NCI-H128 (cell line): ENCODE data around the gene PPP1R14D.
A peak's percentile ranks its signal among the peaks of the same experiment; 100 is the strongest.

Source experiments
- DNase-seq: peaks from one replicate; lab custom pipeline; 2025; ENCODE audit not compliant: unreplicated experiment; lab: John Stamatoyannopoulos, UW

PPP1R14D gene

DNA sequence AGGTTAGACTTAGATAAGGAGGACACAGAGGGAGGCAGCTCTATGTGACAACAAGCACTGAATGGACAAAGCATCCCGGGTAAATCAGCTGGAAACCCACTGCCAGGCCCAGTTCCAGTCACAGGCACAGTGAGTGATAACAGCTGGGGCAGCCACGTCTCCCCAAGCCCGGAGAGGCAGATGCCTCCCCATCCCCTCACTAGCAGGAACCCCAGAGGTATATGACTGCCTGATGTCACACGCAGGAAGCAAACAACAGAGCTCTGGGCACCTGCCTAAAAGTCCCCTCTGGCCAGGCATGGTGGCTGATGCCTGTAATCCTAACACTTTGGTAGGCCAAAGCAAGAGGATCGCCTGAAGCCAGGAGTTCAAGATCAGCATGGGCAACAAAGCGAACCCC is 40.5 kb downstream of the PPP1R14D start:
- DNase-seq = no peak

DNA sequence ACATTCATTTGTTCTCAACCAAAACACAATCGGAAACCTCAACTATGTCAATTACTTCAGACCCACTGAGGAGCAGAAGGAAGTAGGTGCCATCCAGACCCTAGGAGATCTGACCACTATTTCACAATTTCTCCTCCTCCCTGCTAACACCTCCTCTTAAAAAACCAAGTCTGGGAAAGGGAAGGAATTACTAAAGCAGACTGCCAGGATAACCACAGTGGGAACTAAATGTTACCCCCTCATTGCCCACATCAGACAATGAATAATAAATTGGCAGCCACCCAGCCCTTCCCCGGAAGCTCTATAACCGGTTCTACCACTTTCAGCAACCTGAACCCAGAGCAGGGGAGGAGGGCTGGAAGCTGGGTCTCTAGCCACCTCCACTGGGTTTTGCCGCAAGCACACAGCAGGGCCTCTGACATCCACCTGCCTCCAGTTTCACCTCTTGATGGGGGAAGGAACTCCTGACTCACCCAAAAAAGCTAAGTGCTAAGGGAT is 41.1 kb downstream of the PPP1R14D start:
- peak; percentile 53 for DNase-seq

DNA sequence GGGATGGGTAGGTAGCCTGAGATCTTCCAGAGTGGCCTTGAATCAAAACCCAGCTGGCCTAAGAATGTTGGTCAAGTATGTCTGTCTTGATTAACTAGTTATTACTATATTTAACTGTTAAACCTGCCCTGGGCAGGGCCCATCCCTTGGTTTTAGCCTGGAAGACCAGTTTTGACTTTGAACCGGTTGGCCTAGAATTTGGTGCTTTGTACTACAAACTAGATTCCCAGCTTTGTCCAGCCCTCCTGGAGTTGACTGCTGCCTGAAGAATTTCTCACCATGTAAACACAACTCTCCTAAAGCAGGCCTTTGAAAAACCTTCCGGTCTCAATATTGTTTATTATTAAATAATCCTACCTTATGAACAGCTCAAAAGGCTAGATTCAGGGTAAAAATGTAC is 42.7 kb downstream of the PPP1R14D start:
- DNase-seq = no peak

DNA sequence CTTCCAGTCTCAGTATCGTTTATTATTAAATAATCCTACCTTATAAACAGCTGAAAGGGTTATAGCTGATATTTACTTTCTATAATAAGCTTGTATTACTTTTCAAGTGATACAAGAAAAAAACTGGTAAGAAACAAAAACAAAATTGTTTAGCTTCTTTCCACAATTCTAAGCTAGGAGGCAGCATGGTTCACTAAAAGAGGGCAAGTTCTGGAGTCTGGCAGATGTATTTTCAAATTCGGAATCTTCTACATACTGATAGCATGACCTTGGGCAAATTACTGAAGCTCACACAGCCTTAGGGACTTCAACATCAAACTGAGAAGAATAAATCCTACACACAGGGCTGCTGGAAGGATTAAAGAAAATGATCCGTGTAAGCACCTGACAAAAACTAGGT is 43.3 kb downstream of the PPP1R14D start:
- DNase-seq = no peak

DNA sequence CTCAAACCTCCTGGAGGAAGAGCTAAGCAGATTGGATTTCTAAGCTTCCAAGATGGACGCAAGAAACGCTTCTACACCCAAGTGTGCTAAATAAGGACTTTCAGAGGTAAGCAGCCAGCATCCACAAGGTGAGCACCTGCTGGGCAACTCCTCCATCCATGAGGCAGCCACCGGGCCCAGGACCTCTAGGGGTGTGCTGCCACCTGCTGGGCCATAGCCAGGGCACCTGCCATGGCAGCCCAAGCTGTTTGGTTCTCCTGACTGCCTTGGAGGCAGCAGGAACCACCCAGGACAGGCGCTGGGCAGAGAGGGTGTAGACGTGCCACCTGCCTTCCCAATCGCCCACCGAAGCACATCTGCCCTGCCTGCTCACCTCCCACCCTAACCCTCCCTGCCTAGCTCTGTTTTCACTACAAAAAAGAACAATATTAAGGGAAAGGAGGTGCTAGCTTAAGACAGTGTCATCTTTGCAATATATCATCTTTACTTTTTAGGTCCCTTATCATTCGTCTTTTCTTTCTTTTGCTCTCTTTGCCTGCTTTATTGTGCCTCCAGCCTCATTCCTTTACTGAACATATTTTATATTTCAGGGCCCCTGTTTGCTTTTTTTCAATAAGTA is 45.8 kb downstream of the PPP1R14D start:
- DNase-seq = no peak

DNA sequence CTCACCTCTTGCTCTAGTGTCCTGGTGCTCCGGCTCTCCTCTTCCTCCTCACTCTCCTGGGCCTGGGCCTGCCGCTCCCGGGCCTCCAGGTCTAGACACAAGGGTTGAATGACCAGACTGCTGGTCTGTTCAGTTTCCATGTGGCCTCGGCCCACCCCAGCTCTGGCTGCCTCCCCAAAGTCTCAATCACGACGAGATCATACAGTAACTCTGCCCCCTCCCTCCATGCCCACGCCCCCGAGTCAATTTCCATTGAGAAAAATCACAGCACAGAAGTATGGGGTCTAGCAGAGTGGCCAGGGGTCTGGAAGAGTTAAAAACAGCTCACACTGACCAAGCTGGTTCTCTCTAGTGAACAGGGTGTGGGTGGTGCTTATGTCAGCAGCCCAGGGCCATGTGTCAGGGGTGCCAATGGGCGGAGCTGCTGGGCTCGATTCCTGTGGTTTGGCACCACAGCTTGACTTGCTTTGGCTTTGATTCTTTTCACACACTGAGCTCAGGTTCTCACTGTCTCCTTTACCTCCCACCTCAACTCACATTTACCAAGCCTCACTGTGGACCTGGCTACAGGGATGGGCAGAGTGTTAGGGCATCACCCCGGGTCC is 51.9 kb downstream of the PPP1R14D start:
- no peak for DNase-seq

DNA sequence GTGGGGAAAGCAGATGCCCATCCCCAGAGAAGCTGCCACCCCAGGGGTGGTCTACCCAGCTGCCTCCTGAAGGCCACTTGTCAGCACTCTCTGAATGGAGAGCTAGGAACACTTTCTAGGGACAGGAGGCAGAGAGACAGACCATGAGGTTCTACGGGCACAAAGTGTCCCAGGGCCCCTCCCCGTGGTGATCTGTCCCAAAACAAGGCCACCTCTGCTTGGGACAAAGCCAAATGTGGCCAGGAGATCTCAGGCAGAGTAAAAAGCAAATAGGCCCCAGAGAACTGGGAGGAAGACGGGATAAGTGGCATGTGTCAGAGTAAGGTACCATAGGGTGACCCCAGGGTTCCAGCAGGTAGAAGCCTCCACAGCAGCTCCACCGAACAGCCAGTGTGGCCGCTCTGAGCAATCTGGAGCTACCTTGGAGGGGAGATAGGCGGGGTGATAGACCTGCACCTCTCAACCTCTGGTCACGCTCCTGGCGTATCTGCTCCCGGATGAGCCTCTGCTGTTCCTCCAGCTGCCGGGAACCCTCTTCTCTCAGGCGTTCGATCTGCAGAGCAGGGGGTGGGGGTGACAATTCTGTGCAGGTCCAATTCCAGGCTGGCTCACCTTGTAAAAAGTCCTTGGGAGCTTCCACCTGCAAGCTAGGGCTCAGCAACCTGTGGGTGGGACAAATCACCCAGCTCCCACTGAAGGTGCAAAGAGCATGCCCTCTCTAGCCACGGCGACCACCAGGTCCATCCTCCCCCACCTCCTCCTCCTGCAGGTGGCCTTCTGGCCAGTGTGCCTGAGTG is 52.6 kb downstream of the PPP1R14D start:
- no peak for DNase-seq

DNA sequence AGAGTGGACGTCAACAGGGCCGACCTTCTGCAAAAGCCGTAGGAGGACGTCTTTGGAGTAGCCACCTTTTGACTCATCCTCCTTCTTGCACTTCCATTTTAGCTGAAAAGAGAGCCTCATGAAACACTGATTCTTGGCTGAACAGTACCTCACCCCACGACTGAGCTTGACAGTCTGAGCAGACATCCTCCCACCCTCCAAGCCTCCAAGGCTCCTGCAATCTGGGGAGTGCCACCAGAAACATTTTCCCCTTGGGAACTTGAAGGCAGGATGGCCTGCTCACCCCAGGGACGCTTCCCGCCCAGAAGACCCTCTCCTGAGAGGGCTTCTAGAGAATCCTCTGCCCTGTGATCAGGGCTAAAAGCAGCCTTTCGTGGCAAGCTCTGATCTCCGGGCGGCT is 53.5 kb downstream of the PPP1R14D start:
- DNase-seq = no peak

DNA sequence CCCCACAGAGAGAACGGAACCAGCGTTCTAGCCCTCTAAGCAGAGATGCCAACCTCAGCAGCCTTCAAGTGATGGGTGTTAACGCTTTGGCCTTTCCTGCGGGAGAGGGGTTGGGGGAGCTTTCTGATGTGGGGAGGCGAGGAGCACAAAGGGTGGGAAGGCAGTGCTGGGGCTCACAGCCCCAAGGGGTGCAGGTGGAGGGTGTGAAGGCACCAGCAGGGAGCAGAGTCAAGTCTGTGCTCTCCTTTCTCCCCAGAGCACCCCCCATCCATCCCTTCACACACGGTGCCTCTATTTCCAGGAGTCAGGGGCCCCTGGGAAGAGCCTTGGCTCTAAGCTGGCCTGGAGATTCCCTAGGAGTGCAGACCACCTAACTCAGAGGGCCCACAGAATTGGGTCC is 54.6 kb downstream of the PPP1R14D start:
- no peak for DNase-seq

DNA sequence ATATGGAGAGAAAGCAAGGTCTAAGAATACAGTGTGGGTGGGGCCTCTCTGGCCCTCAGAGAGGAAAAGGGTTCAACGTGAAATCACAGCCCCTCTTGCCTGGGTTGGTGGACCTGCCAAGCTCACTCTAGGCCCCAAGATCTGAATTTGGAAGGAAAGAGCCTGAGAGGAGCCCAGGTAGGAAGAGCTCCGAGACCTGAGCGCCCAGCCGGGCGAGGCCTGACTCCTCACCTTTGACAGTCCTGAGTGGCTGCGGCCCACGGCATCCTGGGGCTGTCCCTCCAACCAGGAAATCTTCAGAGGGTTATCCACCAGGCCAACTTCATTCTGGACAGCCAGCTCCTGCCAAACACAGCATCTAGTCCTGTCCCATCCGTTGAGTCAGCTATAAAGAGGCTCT is 55.0 kb downstream of the PPP1R14D start:
- DNase-seq = no peak

DNA sequence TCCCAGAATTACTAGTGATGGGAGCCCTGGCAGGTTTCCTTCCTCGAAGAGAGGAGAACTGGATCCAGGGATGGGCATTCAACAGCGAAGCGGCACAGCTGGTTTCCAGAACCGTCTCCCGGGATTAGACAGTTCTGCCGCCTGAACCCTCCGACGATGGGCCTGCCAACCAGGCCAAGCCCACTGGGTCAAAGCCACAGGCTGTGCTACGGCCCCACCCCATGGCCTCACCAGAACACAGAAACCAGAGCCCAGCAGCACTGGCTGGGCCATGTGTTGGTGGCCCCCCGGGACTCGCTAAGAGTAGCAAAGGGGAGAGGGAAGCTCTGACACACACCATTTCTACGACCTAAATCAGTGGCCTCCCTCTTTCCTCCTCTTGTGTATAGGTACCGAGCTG is 56.5 kb downstream of the PPP1R14D start:
- no peak for DNase-seq

DNA sequence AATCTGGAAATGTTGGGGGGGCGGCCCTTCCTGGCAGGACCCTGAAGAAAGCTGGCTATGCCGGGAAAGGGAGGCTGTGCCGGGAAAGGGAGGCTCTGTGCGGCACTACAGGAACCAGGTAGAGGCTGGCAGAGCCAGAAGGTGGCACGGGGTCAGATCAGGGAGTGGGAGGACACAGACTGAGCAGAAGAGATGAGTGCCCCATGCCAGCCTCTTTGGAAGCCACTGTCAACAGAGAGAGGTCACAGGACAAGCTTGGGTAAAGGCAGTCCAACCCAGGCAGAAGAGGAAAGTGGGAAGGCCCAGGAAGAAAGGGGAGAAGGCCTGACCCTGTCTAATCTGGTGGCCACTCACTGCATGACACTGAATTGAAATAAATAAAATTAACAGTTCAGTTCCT is 57.3 kb downstream of the PPP1R14D start:
- no peak for DNase-seq

DNA sequence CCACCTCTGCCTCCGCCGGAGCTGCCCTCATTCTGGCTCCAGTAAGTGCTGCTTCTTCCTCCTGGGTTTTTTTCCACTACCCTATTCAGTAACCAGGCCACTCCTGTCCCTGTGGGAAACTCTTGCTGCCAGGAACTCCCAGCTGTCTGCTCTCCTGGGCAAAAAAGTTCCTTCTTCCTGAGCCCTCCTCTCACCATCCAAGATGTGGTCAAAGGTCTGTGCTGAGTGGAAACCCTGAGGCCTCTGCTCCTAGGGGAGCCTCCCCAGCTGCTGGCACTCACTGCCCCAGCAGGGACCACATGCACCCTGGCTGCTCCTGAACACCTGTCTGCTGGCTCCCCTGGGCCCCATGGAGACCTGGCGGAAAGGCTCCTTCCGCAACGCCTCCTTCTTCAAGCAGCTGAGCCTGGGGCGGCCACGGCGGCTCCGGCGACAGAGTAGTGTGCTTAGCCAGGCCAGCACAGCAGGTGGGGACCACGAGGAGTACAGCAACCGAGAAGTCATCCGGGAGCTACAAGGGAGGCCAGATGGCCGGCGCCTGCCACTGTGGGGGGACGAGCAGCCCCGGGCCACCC is 58.3 kb downstream of the PPP1R14D start:
- no peak for DNase-seq

DNA sequence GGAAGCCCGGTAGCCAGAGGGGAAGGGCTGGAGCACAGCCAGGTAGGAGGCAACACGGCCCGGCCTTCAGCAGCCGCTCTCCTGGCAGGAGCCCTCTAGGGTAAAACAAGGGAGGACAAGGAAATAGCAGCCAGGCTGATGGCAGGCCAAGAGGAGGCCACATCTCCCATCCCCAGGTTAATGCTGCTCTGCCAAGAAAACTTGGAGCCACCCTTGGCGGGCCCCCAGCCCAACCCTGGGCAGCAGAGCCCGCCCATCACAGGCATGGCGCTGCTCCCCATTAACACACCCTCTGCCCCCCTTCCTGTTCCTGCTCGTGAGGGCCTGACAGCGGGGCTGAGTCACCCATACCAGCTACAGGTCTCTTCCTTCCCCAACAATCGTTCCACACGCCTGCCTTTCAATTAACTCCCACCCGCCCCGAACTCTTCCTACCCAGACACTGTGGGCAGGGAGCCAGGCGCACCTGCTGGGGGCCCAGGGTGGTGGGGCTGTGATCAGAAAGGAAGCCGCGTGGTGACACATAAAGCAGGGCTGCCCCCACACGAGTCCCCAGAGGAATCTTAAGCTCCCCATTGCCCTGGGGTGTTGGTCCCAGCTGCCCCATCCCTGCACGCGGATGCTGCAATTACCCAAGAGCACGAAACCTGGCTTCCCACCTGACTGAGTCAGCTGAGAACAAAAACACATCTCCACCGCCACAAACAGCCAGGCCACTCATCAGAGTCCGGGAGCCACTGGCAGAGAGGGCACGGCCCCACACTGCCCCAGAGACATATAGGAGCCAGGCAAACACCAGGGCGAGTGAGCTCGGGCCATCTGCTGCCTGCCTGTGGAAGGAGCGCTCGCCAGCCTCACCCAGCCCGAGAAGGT is 59.0 kb downstream of the PPP1R14D start, which contains the start of gene C15orf62:
C15orf62 (plus strand) TSS at position 707 of the 873 bp plus-strand sequence. CDS start 516 bp downstream, outside the sequence.
- DNase-seq = no peak

DNA sequence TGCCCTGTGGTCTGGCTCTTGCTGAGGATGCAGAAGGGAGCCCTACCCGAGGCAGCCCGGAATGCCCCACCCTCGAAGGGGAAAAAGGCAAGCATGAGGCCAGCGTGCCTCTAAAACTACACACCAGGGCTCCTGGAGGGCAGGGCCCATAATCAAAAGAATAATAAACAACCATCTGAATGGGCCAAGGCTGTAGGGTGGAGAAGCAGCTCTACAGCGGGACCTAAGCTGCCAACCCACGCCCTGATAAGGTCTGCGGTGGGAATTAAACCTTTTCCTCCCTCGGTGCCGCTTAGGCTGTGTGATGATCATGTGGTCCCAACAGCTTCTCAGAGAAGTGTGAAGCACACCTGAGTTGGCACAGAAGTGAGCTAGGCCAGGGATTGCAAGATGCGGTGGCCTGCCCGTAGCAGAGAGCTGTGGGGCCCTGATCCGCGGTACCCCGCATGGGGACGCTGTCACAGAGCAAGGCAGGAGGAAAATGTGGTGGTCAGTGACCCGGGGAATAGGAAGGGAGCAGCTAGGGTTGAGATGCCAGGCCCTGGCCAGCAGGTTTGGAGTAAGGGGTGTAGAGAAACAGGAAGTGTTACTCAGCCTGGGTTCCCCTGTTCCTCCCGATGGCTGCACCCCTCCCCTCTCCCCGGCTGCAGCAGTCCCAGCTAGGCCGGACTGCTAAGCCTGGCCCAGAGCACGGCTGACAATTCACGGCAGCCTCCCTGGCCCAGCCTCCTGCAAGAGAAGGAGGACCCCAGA is 59.8 kb downstream of the PPP1R14D start:
- DNase-seq = no peak

DNA sequence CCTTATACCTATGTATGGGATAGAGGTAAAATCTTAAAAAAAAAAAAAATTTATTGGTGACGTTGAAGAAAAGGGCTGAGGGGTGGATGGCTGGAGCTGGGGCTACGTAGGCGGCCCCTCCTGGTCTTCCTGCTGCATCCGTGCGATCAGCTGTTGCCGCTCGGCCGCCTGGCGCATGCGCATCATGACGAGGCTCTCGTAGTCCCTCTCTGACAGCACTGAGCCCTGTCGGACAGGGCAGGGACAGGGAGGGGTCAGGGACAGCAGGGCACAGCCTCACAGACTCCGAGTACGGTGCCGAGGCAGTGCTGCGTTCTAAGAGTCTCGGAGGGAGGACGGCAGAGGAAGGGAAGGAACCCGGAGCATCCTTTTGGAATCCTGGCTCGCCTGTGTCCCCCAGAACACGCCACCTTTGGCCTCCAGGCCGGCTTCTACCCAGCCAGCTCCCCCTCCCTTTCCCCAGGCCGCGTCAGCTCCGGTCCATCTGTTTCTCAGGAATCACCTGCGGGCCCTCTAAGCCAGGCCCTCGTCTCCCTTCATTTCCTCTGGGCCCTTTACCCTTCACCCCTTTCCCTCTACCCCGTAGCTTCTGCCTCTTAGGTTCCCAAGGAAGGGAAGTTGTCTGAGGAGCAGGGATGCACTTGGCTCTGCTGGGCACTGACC is 60.5 kb downstream of the PPP1R14D start:
- no peak for DNase-seq

DNA sequence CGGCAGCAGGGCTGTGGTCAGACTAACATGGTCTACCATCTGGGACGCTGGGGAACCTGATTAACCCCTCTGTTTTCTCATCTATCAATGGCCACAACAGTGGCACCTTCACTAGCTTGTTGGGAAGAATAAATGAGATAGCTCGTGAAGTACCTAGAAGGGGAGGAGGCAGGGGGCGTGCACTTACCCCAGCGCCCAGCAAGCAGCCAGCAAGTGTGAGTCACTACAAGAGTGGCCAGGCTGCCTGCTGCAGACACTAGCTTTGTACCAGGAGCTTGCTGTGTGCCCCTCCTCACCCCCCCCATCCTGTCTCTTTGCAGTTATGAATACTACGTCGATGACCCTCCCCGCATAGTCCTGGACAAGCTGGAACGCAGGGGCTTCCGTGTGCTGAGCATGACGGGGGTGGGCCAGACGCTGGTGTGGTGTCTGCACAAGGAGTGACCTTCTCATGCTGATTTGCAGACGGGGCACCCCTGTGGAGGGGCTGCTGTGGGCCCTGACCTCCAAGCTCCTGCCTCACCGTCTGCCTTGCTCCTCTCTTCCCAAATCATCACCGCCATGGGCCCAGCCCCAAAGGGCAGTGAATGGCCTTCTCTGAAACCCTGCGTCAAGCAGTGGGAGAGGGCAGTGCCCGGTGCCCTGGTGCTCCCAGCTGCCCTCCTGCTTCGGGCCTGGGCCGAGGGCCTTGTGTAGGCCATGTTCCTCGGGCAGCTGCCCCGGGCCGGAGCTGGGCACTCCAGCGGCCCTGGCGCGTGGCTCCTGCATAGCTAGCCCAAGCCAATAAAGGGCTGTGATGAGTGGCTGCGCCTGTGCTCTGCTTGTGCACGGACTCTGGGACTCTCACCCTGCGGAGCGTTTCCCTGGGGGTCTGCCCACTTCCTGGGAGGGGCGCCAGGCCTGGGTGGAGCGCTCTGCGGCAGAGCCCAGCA is 61.3 kb downstream of the PPP1R14D start:
- no peak for DNase-seq

DNA sequence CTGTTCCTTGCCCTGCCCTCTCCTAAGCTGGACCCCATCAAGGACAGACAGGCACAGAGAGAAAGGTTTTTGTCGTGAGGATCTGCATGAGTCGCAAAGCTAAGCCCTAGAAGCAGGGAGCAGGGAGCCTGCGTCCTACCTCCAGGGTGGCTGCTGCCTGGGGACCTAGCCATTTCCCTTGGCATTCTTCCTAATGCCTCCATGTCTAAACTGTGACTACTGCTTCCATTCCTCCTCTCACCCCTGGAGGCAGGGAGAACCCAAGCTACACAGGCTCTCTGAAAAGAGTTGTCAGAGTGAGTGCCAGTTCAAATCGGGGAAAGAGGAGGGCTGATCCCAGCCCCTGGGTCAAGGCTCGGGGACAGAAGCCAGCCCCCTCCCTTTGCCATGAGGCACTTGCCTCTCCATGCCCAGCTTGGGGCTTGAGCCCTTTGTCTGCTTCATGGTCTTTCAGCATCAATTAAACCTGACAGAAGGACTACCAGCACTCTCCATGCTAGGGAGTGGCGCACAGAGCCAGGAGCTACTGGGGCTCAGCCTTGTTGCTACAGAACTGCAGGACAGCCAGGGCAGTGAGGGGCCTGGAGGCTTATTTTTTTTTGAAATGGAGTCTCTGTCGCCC is 62.2 kb downstream of the PPP1R14D start:
- no peak for DNase-seq
